Stimulated activated CD4-positive, alpha-beta T cell treated with anti-CD3 and anti-CD28 coated beads, Interleukin-1b, Interleukin-23, amount 100 ng/mL, for 4 hours (primary cell): Measurements from ENCODE around the gene TMEM273.

Experiments
- DNase-seq, 2 donors: peaks; one replicate each; pipeline ENCODE4 v3.0.0-alpha.2; 2020; ENCODE audit warnings: low read depth in 2 of 2

TMEM273 gene, protein sequence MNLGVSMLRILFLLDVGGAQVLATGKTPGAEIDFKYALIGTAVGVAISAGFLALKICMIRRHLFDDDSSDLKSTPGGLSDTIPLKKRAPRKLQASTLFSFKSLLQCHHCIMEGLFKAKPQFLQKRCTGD

GRCh38 chr10:49187950-49188761 is at the start of gene TMEM273:
Gene TMEM273, minus strand, starts transcription at chr10:49188391. Its CDS starts 55 bp downstream, at chr10:49188336.
- DNase-seq, result no peak

DNA sequence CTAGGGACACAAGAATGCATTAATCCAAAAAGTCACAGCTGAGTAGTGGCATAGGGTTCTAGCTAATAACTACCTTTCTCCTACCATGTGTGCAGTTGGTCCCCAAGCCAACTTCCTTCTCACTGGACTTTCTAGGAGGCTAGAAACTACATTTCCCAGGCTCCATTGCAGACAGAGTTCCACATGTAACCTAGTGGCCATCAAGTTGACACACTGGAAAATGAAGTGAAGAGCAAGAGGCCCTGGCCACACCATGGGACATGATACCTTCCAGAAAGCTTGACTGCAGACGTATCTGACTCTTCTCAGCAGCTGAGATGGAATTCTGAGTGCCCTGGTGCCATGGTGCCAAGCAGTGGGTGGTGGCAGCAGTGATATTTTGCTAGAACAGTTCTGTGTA is 49.8 kb upstream of the TMEM273 start:
- DNase-seq, result no peak

DNA sequence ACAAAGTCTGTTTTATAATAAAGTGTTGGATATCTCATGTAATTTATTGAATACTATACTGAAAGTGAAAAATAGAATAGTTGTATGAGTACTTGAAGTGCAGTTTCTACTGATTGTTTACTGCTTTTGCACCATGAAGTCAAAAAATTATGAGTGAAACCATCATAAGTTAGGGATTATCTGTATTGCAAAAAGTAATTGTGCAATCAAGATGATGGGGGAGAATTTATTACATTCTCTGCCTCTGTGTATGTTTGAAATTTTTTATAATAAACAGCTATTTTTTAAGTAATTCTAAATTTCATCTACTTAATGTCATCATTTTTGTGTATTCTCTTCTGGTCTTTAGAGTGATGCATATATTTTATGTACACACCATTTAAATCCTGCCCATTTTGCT is 47.2 kb upstream of the TMEM273 start:
- DNase-seq, result no peak

GRCh38 chr10:49231086-49231820 is 43.1 kb upstream of the TMEM273 start:
- no peak for DNase-seq

- no peak for DNase-seq
These were observed 41.8 kb upstream of the TMEM273 start for GRCh38 chr10:49230004-49230403.

- DNase-seq, result no peak
These were observed 40.5 kb upstream of the TMEM273 start for GRCh38 chr10:49228677-49229076.

DNA sequence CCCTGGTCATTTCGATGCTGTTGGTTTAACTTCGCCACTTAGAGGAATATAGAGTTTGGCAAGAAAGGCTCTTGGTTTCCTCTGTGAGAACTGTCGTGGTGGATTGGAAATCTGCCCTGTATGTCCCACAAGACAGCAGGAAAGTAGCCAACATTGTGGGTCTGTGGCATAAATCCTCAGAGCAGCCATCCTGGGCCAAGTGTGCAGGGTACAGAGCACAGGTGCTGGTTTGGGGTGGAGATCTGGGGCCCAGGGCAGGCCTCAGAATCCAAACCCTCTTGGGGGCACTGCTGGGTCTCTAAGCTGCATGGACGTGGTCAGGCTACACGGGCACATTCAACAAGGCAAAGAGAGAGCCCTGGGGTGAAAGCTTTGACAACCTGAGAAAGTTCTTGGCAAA is 39.2 kb upstream of the TMEM273 start:
- DNase-seq, result no peak

DNA sequence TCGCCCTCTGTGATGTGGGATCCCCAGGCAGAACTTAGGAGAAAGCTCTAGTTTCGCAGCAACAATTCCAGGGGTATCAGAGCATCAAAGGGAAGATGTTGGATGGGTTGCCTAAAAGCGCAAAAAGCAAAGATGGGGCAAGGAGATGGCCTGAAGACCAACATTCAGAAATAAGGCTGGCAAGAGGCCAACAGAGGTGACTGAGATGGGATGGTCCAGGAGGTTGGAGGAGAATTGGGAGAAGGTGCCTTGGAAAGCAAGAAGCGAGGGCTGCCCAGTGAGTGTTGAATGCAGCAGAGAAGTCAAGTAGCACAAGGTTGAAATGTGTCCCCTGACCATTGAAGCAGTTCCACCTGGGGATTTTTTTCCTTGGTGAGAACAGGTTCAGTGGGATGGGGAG is 38.4 kb upstream of the TMEM273 start:
- no peak for DNase-seq

- DNase-seq, result no peak
These were observed 37.2 kb upstream of the TMEM273 start for GRCh38 chr10:49225218-49225876.

- DNase-seq, result no peak
These were observed 35.0 kb upstream of the TMEM273 start for GRCh38 chr10:49223205-49223604.

- DNase-seq, result no peak
These were observed 34.0 kb upstream of the TMEM273 start for GRCh38 chr10:49222170-49222569.

DNA sequence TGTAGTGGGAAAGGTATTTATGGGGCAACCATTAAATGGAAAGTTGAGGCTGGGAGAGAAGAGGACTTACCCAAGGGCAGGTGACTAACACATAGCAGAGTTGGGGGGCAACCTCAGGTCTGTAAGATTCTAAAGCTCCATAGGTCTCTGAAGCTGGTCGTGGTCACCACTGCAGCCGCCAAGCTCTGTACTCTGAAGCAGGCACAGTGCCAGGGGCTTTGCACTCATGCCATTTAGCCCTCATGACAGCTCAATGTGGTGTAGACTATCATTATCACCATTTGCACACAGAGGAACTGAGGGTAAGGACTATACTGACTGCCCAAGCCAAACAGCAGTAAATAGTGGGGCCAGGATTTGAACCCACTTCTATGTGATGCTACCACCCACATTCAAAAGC is 32.5 kb upstream of the TMEM273 start:
- no peak for DNase-seq

GRCh38 chr10:49220031-49220430 is 31.8 kb upstream of the TMEM273 start:
- no peak for DNase-seq

DNA sequence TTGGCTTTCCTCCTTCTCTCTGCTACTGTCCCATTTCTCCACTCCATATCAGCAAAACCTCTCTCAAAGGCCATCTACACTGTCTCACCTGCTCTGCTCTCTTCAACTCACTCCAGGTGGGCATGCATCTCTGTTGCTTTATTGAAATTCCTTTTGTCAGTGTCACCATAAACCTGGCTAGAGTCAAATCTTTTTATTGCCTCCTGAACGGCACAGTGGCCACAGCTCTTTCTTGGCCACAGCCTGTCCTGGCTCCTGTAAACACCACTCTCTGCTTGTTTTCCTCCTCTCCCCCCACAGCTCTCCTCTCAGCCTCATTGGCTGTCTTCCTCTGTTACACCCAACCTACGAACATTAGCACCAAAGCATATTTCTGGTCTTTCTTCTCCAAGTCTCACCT is 31.1 kb upstream of the TMEM273 start:
- no peak for DNase-seq

GRCh38 chr10:49218480-49218879 is 30.3 kb upstream of the TMEM273 start:
- DNase-seq, result no peak

DNA sequence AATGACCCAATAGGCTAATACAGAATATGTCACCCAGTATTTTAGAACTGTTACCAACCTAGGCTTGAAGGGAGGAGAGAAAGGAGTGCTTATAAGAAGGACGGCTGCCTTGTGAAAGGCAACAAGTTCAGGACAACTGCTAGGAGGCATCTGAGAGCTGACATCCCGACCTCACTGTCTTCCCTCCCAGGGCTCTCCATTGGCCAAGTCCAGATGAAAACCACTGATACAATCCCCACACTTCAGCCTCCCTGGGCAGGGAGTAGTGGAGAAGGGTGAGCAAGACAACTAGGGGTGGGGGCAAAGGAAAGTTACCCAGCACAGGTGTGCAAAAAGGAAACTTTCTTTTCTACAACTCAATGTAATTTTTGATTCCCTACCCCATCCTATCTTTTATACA is 29.5 kb upstream of the TMEM273 start:
- DNase-seq, result no peak

DNA sequence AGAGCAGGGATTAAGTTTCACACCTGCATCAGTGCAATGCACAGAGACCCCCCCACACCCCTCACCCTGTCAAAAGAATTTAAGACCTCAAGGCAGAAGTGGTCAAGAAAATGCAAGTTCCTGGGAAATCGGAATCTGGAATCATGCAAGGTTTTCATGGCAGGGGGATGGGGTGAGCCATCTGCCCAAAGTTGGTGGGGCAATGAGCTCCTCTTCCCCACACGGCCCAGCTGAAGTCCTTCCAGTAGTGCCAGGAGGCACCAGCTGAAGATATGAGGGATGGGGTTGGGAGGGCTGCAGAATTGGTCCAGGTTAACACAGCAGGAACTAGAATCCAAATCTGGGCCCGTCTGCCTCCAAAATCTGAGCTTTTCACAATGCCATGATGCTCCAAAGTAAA is 25.0 kb upstream of the TMEM273 start:
- DNase-seq, result no peak

GRCh38 chr10:49212783-49213182 is 24.6 kb upstream of the TMEM273 start:
- no peak for DNase-seq

- DNase-seq, result no peak
These were observed 23.9 kb upstream of the TMEM273 start for GRCh38 chr10:49212076-49212475.

- no peak for DNase-seq
These were observed 20.8 kb upstream of the TMEM273 start for GRCh38 chr10:49208996-49209395.

- DNase-seq, result no peak
These were observed 19.8 kb upstream of the TMEM273 start for GRCh38 chr10:49207936-49208487.

- no peak for DNase-seq
These were observed 18.9 kb upstream of the TMEM273 start for GRCh38 chr10:49207113-49207512.
